Inferior parietal cortex (tissue), 1 donor: Measurements from ENCODE around the gene SOX18.

Source experiments
- DNase-seq: peaks from one replicate; pipeline ENCODE4 v3.0.0-alpha.2; 2016; ENCODE audit errors: extremely low spot score

Gene SOX18

DNA sequence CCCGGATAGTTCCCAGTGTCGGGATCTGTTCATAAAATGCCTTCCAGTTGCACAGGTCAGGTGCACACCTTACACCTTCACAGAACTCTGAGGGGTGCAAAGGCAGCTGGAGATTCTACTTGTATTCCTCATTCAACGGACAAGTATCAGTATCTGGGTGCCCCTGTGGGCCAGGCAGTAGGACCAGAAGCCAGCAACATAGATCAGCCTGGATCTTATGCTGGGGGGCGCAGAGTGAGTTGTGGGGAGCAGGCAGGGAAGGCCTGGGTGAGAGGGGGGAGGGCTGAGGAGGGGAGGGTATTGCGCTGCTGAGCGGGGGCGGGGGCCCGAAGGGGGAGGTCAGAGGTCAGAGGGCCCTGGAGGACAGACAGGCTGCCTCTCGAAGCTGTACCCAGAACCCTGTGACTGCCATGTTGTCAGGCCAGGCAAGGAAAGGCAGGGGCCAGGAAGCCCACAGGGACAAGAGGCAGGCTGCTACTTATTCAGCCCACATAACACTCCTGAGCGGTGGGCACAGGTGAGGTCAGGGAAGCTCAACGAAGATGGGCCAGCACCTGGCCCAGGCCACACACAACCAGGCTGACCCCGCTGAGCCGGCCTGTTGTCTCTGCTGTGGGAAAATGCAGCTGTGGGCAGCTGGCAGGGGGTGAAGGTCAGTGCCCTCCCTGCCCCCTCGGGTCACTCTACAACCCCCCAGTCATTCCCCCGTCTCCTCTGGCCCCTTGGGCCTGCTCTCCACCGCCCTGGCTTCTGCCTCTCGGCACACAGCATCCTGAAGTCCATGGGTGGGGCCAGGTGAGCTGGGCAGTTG, 31.6 kb upstream of the SOX18 start:
- DNase-seq: no peak

DNA sequence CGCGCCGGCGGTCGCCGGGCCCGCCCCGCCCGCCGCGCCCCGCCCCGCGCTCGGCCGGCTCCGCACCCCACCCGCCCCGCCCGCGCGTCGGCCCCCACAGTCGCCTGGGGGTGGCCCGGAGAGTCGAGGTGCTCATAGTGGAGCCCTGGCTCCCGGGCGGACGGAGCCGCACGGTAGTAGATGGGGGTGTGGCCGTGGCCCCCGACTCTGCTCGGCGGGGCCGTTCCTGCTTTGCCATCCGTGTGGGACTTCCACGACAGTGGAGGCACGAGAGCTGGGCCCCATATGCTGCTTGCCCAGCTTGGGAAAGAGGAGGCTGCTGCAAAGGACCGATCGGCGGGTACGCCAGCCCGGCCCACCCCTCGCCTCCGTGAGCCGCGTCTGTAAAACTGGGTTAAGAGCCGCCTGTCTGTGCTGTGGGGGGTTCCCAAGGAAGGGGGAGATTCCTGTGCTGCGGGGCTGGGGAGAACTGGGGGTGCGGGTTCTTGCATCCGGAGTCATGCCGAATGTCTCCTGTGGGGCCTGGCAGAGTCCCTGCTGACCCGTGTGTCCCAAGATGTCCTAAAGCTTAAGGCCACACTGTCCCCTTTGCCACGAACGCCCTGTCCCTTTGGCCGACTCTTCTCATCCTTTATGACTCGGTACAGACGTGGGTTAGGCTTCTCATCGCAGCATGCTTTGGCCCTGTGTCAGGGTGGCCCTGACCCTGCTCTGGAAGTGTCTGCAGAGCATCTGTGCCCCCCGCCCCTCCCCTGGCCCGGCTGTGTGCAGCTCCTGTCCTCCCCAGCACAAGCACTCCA, 30.8 kb upstream of the SOX18 start, which contains the start of gene OPRL1:
TSS of gene OPRL1 (plus strand) at position 70 of the 800 bp plus-strand sequence. CDS start 12,639 bp downstream, outside the sequence.
- DNase-seq: no peak

- no peak for DNase-seq
Measured at GRCh38 chr20:64079273-64080012, 30.0 kb upstream of the SOX18 start, which contains the start of gene RGS19. TSS of gene RGS19 (minus strand) at chr20:64079518. CDS start at chr20:64076886, 2,632 bp downstream.

DNA sequence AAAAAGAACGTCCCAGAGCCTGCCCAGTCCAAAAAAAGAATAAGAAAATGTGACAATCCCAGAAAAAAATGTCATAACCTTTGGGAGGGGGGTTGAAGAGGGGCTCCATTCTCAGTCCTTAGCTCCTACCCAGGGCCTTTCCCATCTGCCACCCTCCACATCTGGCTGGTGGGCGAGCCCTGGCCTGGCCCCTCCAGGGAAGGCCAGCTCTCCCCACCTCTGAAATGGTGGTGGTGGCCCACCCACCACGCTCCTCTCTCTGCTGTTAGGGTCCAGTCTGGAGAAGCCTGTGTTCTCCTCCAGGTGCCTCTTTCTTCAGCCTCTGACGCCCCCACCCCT, 29.5 kb upstream of the SOX18 start:
- DNase-seq: no peak

GRCh38 chr20:64077876-64078551, 28.6 kb upstream of the SOX18 start:
- DNase-seq: no peak

- no peak for DNase-seq
Measured at GRCh38 chr20:64077541-64077875, 28.1 kb upstream of the SOX18 start.

- DNase-seq: no peak
Measured at GRCh38 chr20:64077094-64077493, 27.7 kb upstream of the SOX18 start.

DNA sequence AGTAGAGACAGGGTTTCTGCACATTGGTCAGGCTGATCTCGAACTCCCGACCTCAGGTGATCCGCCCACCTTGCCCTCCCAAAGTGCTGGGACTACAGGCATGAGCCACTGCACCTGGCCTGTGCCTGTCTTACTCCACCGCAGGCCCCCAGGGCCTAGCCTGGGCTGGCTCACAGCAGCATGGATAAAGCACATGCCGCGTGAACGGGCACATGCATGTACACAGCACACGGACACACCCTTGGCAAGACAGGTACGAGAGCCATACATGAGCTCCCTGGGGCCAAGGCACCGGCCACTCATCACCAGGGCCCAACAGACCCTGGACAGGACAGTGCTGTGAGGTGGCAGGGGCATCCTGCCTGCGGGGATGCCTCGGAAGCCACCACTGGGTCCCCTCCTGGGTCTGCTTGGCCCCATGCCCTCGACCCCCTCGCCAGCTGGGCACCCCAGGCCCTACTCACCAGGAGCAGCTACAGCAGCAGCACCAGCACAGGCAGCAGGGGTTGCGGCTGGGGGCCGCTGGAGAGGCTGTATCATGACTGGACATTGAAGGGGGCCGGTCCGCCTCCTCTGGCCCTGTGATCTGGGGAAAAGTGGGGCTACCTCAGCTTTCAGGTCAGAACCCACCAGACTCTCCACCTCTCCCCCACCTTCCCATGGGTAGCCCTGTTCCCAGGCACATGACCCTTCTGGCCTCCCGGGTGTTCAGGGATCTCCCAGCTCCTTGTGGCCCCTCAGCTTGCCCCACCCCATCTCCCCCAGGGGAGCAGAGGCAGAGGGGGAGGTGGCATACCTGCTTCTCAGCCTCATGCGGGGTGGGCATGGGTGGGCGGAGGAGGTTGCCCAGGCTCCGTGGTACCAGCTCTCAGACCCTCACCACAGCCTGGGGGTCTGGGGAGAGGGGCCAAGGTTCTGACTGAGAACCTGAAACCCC, 26.9 kb upstream of the SOX18 start:
- no peak for DNase-seq

GRCh38 chr20:64075556-64075955, 26.1 kb upstream of the SOX18 start:
- no peak for DNase-seq

- DNase-seq: no peak
Measured at GRCh38 chr20:64074963-64075362, 25.5 kb upstream of the SOX18 start.

DNA sequence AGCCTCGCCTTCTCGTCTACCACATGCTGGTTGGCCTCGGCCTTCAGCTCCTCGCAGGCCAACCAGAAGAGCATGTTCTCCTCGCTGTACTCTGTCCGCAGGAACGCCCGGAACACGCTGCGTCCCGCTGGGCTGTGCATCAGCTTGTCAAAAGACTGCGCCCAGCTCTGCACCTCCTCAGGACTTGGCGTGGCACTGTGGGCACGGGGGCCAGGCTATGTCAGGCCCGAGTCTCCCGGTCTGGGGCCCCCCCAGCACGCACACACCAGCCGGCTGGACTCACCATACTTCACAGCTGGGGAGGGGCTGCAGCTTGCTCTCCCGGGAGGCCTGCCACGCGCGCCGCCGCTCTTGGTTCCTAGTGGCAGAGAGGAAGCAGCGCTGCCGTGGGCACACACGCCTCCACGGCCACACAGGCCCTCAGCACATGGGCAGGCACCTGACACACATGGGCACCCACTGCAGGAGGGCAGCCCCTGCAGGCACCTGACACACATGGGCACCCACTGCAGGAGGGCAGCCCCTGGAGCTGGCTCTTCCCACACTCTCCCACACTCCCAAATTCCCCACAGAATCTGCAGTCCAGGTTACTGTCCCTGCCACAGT, 24.8 kb upstream of the SOX18 start:
- no peak for DNase-seq

- no peak for DNase-seq
Measured at GRCh38 chr20:64073476-64074183, 24.2 kb upstream of the SOX18 start.

DNA sequence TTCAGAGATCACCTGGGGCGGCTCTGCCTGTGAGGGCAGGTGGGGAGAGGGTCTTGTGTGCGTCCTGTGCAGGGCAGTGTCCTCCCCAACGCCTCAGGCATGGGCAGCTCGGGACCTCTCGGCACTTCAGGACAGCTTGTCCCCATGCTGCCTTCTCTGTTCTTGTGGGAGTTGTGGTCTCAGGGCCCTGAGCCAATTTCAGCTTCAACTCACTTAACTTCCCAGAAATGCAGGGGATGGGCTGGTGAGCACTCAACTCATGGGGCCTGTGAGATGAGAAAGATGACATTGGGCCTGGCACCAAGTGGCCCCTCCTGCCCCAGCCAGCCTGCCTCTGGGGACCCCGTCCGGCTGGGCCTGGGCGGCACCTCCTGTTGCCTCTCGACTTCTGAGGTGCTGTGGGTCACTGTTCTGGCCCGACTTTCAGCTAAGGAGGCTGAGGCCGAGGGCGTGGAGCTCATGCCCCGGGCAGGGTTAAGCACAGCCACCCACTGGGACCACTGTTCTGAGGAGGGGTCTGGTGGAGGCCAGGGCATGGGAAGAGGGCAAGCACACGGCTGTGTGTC, 23.1 kb upstream of the SOX18 start:
- DNase-seq: no peak

GRCh38 chr20:64071341-64072332, 22.2 kb upstream of the SOX18 start:
- DNase-seq: no peak

- DNase-seq: no peak
Measured at GRCh38 chr20:64070244-64070993, 21.0 kb upstream of the SOX18 start.

GRCh38 chr20:64069614-64070243, 20.3 kb upstream of the SOX18 start:
- no peak for DNase-seq

- no peak for DNase-seq
Measured at GRCh38 chr20:64069209-64069613, 19.8 kb upstream of the SOX18 start.
